ENCODE results near the gene FAM3C. TPM values are rescaled to one million over a fixed set of nuclear protein-coding genes. Genes with fewer than 3 reads are reported as not detected.

The FAM3C gene
- polyA plus RNA-seq, 2 donors: 21.3 to 27.8 TPM

DNA sequence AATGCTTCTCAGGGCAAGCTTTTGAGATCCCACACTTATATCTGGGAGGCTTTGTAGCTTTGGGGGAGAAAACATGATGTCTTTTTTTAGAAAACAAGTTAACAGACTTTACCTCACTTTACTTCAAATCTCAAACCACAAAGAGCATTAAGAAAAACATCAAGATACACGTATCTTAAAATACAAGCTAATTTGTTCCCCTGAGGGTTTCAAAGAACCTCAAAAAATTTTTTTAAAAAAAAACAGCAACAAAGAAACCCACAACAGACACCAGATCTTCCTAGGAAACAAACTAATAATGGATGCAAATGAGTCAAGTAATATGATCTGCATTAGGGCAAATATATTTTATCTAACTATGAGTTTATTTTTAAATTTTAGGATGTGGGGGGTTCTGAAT, 24.7 kb downstream of the FAM3C start:
- peaks cover 0 to 6% of the 10 kb centered on the region in 2 donors for H3K36me3 ChIP-seq (ENCODE audit: control insufficient read depth in 2 of 2, insufficient read depth in 2 of 2, low read length in 1 of 2)
- H3K4me3 ChIP-seq (ENCODE audit: low read depth in 1 of 2, low read length in 2 of 2): no peak overlapping the region
- no peaks in the 10 kb centered on the region for H3K9me3 ChIP-seq (ENCODE audit: control insufficient read depth in 2 of 2, insufficient read depth in 1 of 2, low read depth in 1 of 2, low read length in 1 of 2)
- WGBS, 2 donors: 70 to 74% methylated on average over 1 of the region's 1 CpG
- no peaks in the 10 kb centered on the region for H3K27me3 ChIP-seq (ENCODE audit: control insufficient read depth in 1 of 2, insufficient read depth in 2 of 2, low read length in 2 of 2)
- H3K4me1 ChIP-seq (ENCODE audit: control insufficient read depth in 2 of 2, insufficient read depth in 2 of 2, low read length in 1 of 2): no peaks in the 10 kb centered on the region
- no peak overlapping the region for H3K27ac ChIP-seq (ENCODE audit: low read depth in 2 of 2, low read length in 1 of 2)

DNA sequence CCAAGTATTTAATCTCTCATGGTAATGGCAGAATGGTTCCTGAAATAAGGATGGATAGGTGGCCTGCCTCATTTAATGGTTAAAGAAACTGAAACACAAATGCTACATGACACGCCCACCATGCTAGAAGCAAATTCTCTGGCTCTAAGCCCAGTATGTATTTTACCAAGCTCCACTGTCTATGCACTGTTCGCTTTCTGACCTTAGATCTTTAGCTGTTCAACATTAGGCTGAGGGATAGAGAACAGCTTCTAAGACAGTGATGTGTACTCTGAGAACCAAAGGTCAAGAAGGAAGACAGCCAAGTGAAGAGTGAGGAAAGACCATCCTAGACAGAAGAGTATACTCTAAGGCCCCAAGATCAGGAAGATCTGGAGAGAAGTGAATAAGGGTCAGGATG, 26.6 kb downstream of the FAM3C start:
- no peak overlapping the region for H3K4me3 ChIP-seq (ENCODE audit: low read depth in 1 of 2, low read length in 2 of 2)
- no peaks in the 10 kb centered on the region for H3K9me3 ChIP-seq (ENCODE audit: control insufficient read depth in 2 of 2, insufficient read depth in 1 of 2, low read depth in 1 of 2, low read length in 1 of 2)
- WGBS, 2 donors: 27 to 42% methylated on average over 2 of the region's 2 CpGs
- H3K27me3 ChIP-seq (ENCODE audit: control insufficient read depth in 1 of 2, insufficient read depth in 2 of 2, low read length in 2 of 2): no peaks in the 10 kb centered on the region
- H3K4me1 ChIP-seq (ENCODE audit: control insufficient read depth in 2 of 2, insufficient read depth in 2 of 2, low read length in 1 of 2): no peaks in the 10 kb centered on the region
- H3K27ac ChIP-seq (ENCODE audit: low read depth in 2 of 2, low read length in 1 of 2): peak overlapping the region in 1 of 2 donors; percentile 17
- peaks cover 0 to 2% of the 10 kb centered on the region in 2 donors for H3K36me3 ChIP-seq (ENCODE audit: control insufficient read depth in 2 of 2, insufficient read depth in 2 of 2, low read length in 1 of 2)

DNA sequence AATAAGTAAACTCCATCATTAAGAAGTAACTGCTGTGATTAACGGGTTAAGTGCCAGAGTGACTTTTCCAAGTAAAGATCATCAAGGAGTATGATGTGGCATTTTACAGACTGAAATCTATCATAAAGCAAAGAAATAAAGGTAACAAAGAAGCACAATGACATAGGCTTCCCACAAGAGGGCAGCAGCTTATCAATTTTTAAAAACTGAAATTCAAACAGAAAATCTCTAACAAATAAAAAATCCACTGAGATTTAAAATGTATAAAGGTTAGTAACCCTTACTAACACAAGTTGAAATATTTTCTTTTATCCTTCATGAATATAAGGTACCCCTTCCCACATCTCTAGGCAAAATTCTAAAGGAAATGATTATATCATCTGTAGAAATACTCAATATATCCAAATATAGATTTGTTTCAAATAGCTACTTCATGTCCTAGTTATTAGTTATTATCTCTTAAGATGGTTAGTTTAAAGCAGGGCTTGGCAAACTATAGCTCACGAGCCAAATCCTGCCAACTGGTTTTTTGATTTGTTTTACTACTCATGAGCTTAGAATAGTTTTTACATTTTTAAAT, 29.2 kb downstream of the FAM3C start:
- H3K4me1 ChIP-seq (ENCODE audit: control insufficient read depth in 2 of 2, insufficient read depth in 2 of 2, low read length in 1 of 2): no peaks in the 10 kb centered on the region
- H3K27me3 ChIP-seq (ENCODE audit: control insufficient read depth in 1 of 2, insufficient read depth in 2 of 2, low read length in 2 of 2): no peaks in the 10 kb centered on the region
- WGBS, 2 donors: 33 to 35% methylated on average over 2 of the region's 2 CpGs
- no peak overlapping the region for H3K27ac ChIP-seq (ENCODE audit: low read depth in 2 of 2, low read length in 1 of 2)
- H3K36me3 ChIP-seq (ENCODE audit: control insufficient read depth in 2 of 2, insufficient read depth in 2 of 2, low read length in 1 of 2): peaks cover 0 to 2% of the 10 kb centered on the region in 2 donors
- H3K9me3 ChIP-seq (ENCODE audit: control insufficient read depth in 2 of 2, insufficient read depth in 1 of 2, low read depth in 1 of 2, low read length in 1 of 2): no peaks in the 10 kb centered on the region
- H3K4me3 ChIP-seq (ENCODE audit: low read depth in 1 of 2, low read length in 2 of 2): no peak overlapping the region

DNA sequence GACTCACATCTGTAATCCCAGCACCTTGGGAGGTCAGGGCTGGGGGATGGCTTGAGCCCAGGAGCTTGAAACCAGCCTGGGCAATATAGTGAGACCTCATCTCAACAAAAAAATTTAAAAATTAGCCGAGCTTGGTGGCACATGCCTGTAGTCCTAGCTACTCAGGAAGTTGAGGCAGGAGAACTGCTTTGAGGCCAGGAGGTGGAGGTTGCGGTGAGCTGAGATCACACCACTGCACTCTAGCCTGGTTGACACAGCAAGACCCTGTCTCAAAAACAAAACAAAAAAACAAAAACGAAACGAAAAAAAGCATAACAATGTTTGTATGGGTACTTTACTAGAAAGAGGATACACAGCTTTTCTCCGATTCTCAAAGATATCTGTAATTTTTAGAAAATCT, 35.5 kb downstream of the FAM3C start:
- Histone ChIP-seq H3K9me3 (ENCODE audit: control insufficient read depth in 2 of 2, insufficient read depth in 1 of 2, low read depth in 1 of 2, low read length in 1 of 2) (no peaks in the 10 kb centered on the region), H3K4me3 (ENCODE audit: low read depth in 1 of 2, low read length in 2 of 2) (no peak overlapping the region), H3K27me3 (ENCODE audit: control insufficient read depth in 1 of 2, insufficient read depth in 2 of 2, low read length in 2 of 2) (no peaks in the 10 kb centered on the region), H3K27ac (ENCODE audit: low read depth in 2 of 2, low read length in 1 of 2) (no peak overlapping the region), H3K4me1 (ENCODE audit: control insufficient read depth in 2 of 2, insufficient read depth in 2 of 2, low read length in 1 of 2) (no peaks in the 10 kb centered on the region), H3K36me3 (ENCODE audit: control insufficient read depth in 2 of 2, insufficient read depth in 2 of 2, low read length in 1 of 2) (no peaks in the 10 kb centered on the region)
- 85 to 88% methylated on average over 5 of the region's 5 CpGs for WGBS, 2 donors

DNA sequence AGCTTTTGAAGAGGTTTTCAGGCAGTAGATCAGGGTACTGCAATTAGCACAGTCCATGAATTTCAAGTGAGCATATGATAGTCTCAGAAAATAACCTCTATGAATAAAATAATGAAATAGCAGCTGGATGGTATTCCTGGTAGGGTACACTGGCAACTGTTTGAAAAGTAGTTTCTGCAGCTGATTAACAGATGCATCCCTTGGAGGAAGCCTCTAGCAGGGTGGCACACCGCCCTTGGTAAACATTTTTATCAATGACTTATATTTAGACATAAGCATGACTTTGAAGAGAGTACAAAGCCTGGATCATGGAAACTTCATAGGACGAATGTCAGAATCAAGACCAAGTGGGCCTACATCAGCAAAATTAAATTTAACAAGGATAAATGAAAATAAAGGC, 40.5 kb downstream of the FAM3C start:
- 84 to 85% methylated on average over 2 of the region's 2 CpGs for WGBS, 2 donors
- Histone ChIP-seq H3K4me1 (ENCODE audit: control insufficient read depth in 2 of 2, insufficient read depth in 2 of 2, low read length in 1 of 2) (no peaks in the 10 kb centered on the region), H3K9me3 (ENCODE audit: control insufficient read depth in 2 of 2, insufficient read depth in 1 of 2, low read depth in 1 of 2, low read length in 1 of 2) (no peaks in the 10 kb centered on the region), H3K27me3 (ENCODE audit: control insufficient read depth in 1 of 2, insufficient read depth in 2 of 2, low read length in 2 of 2) (no peaks in the 10 kb centered on the region), H3K36me3 (ENCODE audit: control insufficient read depth in 2 of 2, insufficient read depth in 2 of 2, low read length in 1 of 2) (no peaks in the 10 kb centered on the region), H3K27ac (ENCODE audit: low read depth in 2 of 2, low read length in 1 of 2) (no peak overlapping the region), H3K4me3 (ENCODE audit: low read depth in 1 of 2, low read length in 2 of 2) (no peak overlapping the region)

DNA sequence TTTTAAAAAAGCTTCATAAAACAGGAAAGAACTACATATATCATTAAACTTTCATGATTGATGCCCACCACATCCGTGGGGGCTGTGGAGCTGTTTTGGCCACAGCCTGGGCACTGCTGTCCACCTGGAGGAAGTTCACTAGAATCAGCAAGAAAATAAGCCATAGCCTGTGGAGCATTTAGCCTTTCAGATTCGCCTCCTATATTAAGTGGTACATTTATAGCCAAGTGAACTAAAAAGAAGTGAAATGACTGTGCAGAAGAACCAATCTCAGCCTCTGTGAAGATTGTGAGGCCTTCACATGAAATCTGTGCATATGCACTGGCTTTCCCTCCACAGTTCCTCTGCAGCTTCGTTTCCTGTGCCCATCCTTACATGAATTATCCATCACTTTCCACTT, 43.8 kb downstream of the FAM3C start:
- Histone ChIP-seq H3K4me1 (ENCODE audit: control insufficient read depth in 2 of 2, insufficient read depth in 2 of 2, low read length in 1 of 2) (no peaks in the 10 kb centered on the region), H3K27ac (ENCODE audit: low read depth in 2 of 2, low read length in 1 of 2) (no peak overlapping the region), H3K27me3 (ENCODE audit: control insufficient read depth in 1 of 2, insufficient read depth in 2 of 2, low read length in 2 of 2) (no peaks in the 10 kb centered on the region), H3K4me3 (ENCODE audit: low read depth in 1 of 2, low read length in 2 of 2) (no peak overlapping the region), H3K9me3 (ENCODE audit: control insufficient read depth in 2 of 2, insufficient read depth in 1 of 2, low read depth in 1 of 2, low read length in 1 of 2) (no peaks in the 10 kb centered on the region), H3K36me3 (ENCODE audit: control insufficient read depth in 2 of 2, insufficient read depth in 2 of 2, low read length in 1 of 2) (no peaks in the 10 kb centered on the region)
- 71 to 78% methylated on average over 3 of the region's 3 CpGs for WGBS, 2 donors

DNA sequence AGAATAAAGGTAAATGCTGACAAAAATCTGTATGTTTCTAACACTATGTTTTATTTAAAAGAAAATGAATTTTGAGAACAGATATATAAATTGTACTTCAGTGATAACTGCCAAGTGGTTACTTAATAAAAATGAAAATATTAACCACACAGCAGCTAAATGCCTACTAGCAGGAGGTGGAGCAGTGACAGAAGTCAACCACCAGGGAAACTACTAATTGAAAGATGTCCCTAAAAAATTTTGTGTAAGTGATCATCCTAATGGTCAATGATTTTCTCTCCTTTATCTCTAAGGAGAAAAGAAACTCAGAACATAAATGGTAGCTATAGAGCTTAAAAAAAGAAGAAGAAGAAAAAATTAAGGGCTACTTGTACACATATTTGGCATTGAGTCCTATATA, 44.4 kb downstream of the FAM3C start:
- Histone ChIP-seq H3K27ac (ENCODE audit: low read depth in 2 of 2, low read length in 1 of 2) (no peak overlapping the region), H3K4me1 (ENCODE audit: control insufficient read depth in 2 of 2, insufficient read depth in 2 of 2, low read length in 1 of 2) (no peaks in the 10 kb centered on the region), H3K36me3 (ENCODE audit: control insufficient read depth in 2 of 2, insufficient read depth in 2 of 2, low read length in 1 of 2) (no peaks in the 10 kb centered on the region), H3K27me3 (ENCODE audit: control insufficient read depth in 1 of 2, insufficient read depth in 2 of 2, low read length in 2 of 2) (no peaks in the 10 kb centered on the region), H3K9me3 (ENCODE audit: control insufficient read depth in 2 of 2, insufficient read depth in 1 of 2, low read depth in 1 of 2, low read length in 1 of 2) (no peaks in the 10 kb centered on the region), H3K4me3 (ENCODE audit: low read depth in 1 of 2, low read length in 2 of 2) (no peak overlapping the region)

DNA sequence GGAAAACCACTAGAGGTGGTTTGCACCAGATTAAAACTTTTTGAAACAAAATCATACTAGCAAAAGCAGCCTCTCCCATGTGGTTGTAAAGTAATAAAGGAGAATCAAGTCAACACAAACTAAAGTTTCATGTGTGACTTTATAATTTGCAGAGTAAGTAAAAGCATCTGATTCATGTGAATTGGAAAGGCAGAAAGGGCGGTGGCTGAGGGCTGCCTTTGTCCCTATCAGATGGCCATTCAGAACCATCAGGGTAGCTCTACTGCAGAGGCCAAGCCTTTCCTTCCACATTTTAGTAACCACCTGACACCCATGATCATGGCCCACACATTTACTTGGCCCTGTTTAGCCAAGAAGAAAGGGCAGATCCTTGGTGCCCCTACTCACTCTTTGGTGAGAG, 51.6 kb downstream of the FAM3C start:
- no peaks in the 10 kb centered on the region for H3K36me3 ChIP-seq (ENCODE audit: control insufficient read depth in 2 of 2, insufficient read depth in 2 of 2, low read length in 1 of 2)
- no peak overlapping the region for H3K4me3 ChIP-seq (ENCODE audit: low read depth in 1 of 2, low read length in 2 of 2)
- no peak overlapping the region for H3K27ac ChIP-seq (ENCODE audit: low read depth in 2 of 2, low read length in 1 of 2)
- 89 to 98% methylated on average over 1 of the region's 1 CpG for WGBS, 2 donors
- no peaks in the 10 kb centered on the region for H3K9me3 ChIP-seq (ENCODE audit: control insufficient read depth in 2 of 2, insufficient read depth in 1 of 2, low read depth in 1 of 2, low read length in 1 of 2)
- H3K4me1 ChIP-seq (ENCODE audit: control insufficient read depth in 2 of 2, insufficient read depth in 2 of 2, low read length in 1 of 2): no peaks in the 10 kb centered on the region
- no peaks in the 10 kb centered on the region for H3K27me3 ChIP-seq (ENCODE audit: control insufficient read depth in 1 of 2, insufficient read depth in 2 of 2, low read length in 2 of 2)

DNA sequence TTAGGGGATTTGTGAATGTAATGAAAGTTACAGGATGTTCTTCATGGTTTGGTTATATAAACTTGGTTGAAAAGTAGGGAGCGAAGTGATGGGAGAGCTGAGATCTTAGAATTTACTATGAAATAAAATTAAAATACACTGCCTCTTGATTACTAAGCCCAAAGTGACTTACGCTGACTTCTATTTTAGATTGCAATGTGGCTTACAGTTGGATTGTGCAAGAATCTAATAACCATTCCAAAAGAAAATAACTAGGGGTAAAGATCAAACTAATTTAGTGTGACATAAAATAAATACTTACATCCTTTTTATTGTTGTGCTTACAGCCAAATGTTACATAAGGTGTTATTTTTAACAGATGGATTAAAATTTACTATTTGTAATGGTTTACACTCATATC, 52.0 kb downstream of the FAM3C start:
- Histone ChIP-seq H3K4me3 (ENCODE audit: low read depth in 1 of 2, low read length in 2 of 2) (no peak overlapping the region), H3K27ac (ENCODE audit: low read depth in 2 of 2, low read length in 1 of 2) (no peak overlapping the region), H3K36me3 (ENCODE audit: control insufficient read depth in 2 of 2, insufficient read depth in 2 of 2, low read length in 1 of 2) (no peaks in the 10 kb centered on the region), H3K9me3 (ENCODE audit: control insufficient read depth in 2 of 2, insufficient read depth in 1 of 2, low read depth in 1 of 2, low read length in 1 of 2) (no peaks in the 10 kb centered on the region), H3K4me1 (ENCODE audit: control insufficient read depth in 2 of 2, insufficient read depth in 2 of 2, low read length in 1 of 2) (no peaks in the 10 kb centered on the region), H3K27me3 (ENCODE audit: control insufficient read depth in 1 of 2, insufficient read depth in 2 of 2, low read length in 2 of 2) (no peaks in the 10 kb centered on the region)
- WGBS, 2 donors: 86 to 89% methylated on average over 2 of the region's 2 CpGs

DNA sequence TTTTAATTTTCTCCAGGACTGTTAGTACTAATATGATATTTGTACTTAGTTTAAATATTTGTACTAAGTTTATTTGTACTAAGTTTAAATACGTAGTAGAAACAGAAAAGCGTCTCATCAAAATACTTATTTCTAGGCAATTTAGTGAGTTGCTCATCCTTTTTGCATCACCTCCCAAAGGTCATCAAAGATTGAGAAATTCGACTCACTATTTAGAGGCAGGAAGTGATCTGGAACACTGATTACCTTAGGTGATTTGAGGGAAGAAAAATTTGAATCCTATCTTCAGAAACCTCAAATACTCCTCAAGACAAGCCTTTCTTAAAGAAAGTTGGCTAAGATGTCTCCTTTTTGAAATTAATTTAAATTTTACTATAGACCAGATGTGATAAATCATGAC, 52.8 kb downstream of the FAM3C start:
- Histone ChIP-seq H3K27me3 (ENCODE audit: control insufficient read depth in 1 of 2, insufficient read depth in 2 of 2, low read length in 2 of 2) (no peaks in the 10 kb centered on the region), H3K27ac (ENCODE audit: low read depth in 2 of 2, low read length in 1 of 2) (no peak overlapping the region), H3K36me3 (ENCODE audit: control insufficient read depth in 2 of 2, insufficient read depth in 2 of 2, low read length in 1 of 2) (no peaks in the 10 kb centered on the region), H3K9me3 (ENCODE audit: control insufficient read depth in 2 of 2, insufficient read depth in 1 of 2, low read depth in 1 of 2, low read length in 1 of 2) (no peaks in the 10 kb centered on the region), H3K4me1 (ENCODE audit: control insufficient read depth in 2 of 2, insufficient read depth in 2 of 2, low read length in 1 of 2) (no peaks in the 10 kb centered on the region), H3K4me3 (ENCODE audit: low read depth in 1 of 2, low read length in 2 of 2) (no peak overlapping the region)
- whole genome bisulfite sequencing, 2 donors: 76 to 79% methylated on average over 3 of the region's 3 CpGs
